ENCODE data around the gene PITPNM2. TPM values are rescaled to one million over a fixed set of nuclear protein-coding genes. Genes with fewer than 3 reads are reported as not detected.

Gene PITPNM2
- total and polyA plus RNA-seq, 12 donors = 5.6 to 32.7 (median 18.4) TPM

DNA sequence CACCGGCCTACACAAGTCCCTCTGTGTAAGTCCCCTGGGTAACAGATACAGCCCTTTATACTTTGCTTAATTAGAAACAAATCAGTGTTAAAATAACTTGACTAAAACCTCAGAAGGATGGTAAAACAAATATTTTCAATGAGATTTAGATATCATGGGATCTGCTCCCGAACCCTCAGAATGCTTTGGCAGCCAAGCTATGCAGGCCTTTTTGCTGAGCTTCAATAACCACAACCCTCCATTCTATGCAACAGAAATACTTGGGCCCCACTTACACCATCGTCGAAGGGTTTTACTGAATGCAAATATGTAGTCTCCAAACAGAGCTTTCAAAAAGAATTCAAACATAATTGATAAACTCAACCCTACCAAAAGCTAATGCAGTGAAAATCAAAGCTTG, 29.3 kb upstream of the PITPNM2 start:
- intact Hi-C loops (cut with DNase I) = no loop called here
- WGBS, 2 donors = 95 to 97% methylated on average over 4 of the region's 4 CpGs
- H3K36me3 ChIP-seq = peaks cover 0 to 89% (median 13%) of the 10 kb centered on the region in 9 donors
- no peaks in the 10 kb centered on the region for H3K4me1 ChIP-seq
- no peaks in the 10 kb centered on the region for H3K27me3 ChIP-seq
- H3K4me3 ChIP-seq = no peak overlapping the region
- ATAC-seq (no peak), DNase-seq (no peak)
- no peaks in the 10 kb centered on the region for H3K9me3 ChIP-seq
- TF ChIP-seq, protein P1, sequence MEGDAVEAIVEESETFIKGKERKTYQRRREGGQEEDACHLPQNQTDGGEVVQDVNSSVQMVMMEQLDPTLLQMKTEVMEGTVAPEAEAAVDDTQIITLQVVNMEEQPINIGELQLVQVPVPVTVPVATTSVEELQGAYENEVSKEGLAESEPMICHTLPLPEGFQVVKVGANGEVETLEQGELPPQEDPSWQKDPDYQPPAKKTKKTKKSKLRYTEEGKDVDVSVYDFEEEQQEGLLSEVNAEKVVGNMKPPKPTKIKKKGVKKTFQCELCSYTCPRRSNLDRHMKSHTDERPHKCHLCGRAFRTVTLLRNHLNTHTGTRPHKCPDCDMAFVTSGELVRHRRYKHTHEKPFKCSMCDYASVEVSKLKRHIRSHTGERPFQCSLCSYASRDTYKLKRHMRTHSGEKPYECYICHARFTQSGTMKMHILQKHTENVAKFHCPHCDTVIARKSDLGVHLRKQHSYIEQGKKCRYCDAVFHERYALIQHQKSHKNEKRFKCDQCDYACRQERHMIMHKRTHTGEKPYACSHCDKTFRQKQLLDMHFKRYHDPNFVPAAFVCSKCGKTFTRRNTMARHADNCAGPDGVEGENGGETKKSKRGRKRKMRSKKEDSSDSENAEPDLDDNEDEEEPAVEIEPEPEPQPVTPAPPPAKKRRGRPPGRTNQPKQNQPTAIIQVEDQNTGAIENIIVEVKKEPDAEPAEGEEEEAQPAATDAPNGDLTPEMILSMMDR (IDR thresholded peaks at IDR 0.05) = no peak
- no peak overlapping the region for H3K27ac ChIP-seq

DNA sequence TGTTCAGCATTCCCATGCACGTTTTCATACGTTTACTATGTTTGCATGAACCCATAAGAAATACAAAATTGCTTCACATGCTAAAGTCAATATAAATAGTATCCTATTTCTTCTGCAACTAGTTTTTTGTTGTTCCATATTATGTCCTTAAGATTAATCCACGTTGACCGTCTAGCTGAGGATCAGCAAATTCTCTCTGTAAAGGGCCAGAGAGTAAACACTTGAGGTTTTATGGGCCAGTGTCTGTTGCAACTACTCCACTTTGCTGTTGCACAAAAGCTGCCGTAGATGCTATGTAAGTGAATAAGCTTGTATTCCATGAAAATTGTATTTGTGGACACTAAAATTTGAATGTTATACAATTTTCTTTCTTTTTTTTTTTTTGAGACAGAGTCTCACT, 21.1 kb upstream of the PITPNM2 start:
- WGBS, 2 donors = 69 to 93% methylated on average over 5 of the region's 5 CpGs
- no peak overlapping the region for H3K27ac ChIP-seq
- peaks cover 0 to 73% (median 4%) of the 10 kb centered on the region in 9 donors for H3K36me3 ChIP-seq

DNA sequence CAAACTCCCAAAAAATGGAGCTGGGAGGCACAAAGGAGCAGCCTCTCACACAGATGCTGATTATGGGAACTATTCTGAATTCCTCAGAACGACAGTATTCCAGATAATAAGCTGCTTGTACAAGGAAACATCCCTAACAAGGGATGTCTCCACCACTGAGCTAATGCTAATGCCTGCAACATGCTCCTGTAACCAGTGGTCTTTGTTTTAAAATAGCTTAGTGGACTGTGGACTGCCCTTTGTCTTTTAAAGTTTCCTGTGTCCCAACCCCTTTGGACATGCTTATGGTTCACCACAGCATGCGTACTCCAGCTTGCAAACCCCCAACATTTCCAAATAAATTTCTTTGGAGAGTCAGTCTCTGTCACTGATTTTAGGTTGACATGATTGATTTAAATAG, 16.4 kb upstream of the PITPNM2 start:
- no peak for DNase-seq
- WGBS, 2 donors = 47 to 71% methylated on average over 2 of the region's 2 CpGs

More for the DNA sequence above, 21.1 kb upstream of the PITPNM2 start:
- intact Hi-C loops (cut with DNase I) = no loop called here
- no peaks in the 10 kb centered on the region for H3K9me3 ChIP-seq
- no peaks in the 10 kb centered on the region for H3K4me1 ChIP-seq
- no peak for ATAC-seq
- no peak for DNase-seq
- no peak overlapping the region for H3K4me3 ChIP-seq
- no peaks in the 10 kb centered on the region for H3K27me3 ChIP-seq
- TF ChIP-seq, protein P1 (IDR thresholded peaks at IDR 0.05) = no peak

DNA sequence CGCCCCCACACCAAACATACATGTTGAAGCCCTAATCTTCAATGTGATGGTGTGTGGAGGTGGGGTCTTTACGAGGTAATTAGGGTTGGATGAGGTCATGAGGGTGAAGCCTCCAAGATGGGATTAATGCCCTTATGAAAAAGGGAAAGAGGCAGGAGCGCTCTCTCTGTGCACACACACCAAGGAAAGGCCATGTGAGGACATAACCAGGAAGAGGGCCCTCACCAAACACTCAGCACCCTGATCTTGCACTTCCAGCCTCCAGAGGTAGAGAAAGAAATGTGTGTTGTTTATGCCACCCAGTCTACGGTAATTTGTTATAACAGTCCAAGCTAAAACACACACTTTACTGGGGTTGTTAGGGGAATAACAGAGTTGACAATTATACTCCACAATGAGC, 14.6 kb upstream of the PITPNM2 start:
- DNase-seq (no peak), ATAC-seq (no peak)
- Histone ChIP-seq H3K9me3 (no peaks in the 10 kb centered on the region), H3K27me3 (no peaks in the 10 kb centered on the region), H3K4me1 (peaks cover 0 to 4% (median 0%) of the 10 kb centered on the region in 9 donors), H3K4me3 (no peak overlapping the region), H3K27ac (no peak overlapping the region), H3K36me3 (peaks cover 0 to 76% (median 13%) of the 10 kb centered on the region in 9 donors)
- TF ChIP-seq, protein P1 (IDR thresholded peaks at IDR 0.05) = no peak
- intact Hi-C loops (cut with DNase I) = no loop called here
- WGBS, 2 donors = 82 to 91% methylated on average over 4 of the region's 4 CpGs

More for the DNA sequence above, 16.4 kb upstream of the PITPNM2 start:
- no peaks in the 10 kb centered on the region for H3K27me3 ChIP-seq
- TF ChIP-seq, protein P1 (IDR thresholded peaks at IDR 0.05) = no peak
- H3K4me3 ChIP-seq = no peak overlapping the region
- H3K4me1 ChIP-seq = no peaks in the 10 kb centered on the region
- no peaks in the 10 kb centered on the region for H3K9me3 ChIP-seq
- intact Hi-C loops (cut with DNase I) = no loop called here
- ATAC-seq = no peak
- H3K27ac ChIP-seq = no peak overlapping the region
- H3K36me3 ChIP-seq = peaks cover 0 to 74% (median 13%) of the 10 kb centered on the region in 9 donors
